ENCODE measurements around the gene SCO1. TPM values are rescaled to one million over a fixed set of nuclear protein-coding genes. Genes with fewer than 3 reads are reported as not detected.
"Not testable (repeated sequence)": the region's sequence is repeated elsewhere in the genome, so short reads cannot be mapped to it uniquely, and the experiment has no call there.

SCO1 gene
- total RNA-seq, 1 experiment from 2014 or later = 28.0 TPM

DNA sequence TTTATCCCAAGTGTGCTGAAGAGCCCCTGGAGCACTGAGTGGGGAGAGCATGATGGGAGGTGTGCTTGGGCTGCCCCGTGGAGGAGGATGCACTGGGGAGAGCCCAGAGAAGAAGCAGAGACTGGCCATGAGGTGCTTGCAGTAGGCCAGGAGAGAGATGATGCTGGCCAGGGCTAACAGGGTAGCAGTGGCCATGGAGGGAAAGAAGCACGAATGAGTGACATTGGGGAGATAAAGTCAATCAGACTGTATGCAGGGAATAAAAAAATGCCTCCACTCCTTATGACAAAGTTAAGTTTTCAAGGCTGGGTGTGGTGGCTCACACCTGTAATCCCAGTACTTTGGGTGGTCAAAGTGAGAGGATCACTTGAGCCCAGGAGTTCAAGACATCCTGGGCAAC, 37.9 kb upstream of the SCO1 start:
- CTCF ChIA-PET = interaction anchor here (0.5 kb wide), 1 partner anchor 83 kb away, joined by 5 read pairs; no protein-coding TSS in a partner anchor
- intact Hi-C loops (cut with micrococcal nuclease; ENCODE audit: unreplicated experiment) = no loop called here
- H3K9me3 ChIP-seq (ENCODE audit: control insufficient read depth, insufficient read depth, low read depth, low read length) = no peaks in the 10 kb centered on the region

DNA sequence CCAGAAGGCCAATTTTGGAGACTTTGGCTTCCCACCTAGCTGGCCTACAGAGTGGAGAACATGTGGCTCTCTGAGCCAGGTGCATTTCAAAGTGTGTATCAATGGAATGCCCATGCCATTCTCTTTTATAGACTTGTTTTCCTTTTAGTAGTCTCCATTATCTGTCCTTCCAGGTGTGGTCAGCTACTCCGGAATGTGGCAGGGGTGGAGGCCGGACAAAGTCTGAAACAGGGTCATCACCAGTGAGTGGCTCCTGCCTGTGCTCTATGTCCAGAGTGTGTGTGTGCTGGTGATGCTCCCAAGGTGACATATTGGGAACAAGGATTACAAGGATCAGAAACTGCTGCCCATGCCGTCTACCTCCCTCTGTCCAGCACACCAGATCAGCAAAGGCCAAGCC, 36.3 kb upstream of the SCO1 start:
- H3K27ac ChIP-seq (ENCODE audit: low read length) = no peak overlapping the region
- no peak overlapping the region for H3K4me3 ChIP-seq (ENCODE audit: low read depth in 2 of 2, low read length in 2 of 2)
- TF ChIP-seq POLR2AphosphoS5 (IDR thresholded peaks at IDR 0.05; ENCODE audit: low read depth, low read length) (no peak), TCF7L2 (IDR thresholded peaks at IDR 0.05; ENCODE audit: low read depth, low read length) (no peak), SIN3A (IDR thresholded peaks at IDR 0.05; ENCODE audit: borderline replicate concordance, insufficient read depth, low read depth, low read length) (no peak)
- TF ChIP-seq, protein P1, sequence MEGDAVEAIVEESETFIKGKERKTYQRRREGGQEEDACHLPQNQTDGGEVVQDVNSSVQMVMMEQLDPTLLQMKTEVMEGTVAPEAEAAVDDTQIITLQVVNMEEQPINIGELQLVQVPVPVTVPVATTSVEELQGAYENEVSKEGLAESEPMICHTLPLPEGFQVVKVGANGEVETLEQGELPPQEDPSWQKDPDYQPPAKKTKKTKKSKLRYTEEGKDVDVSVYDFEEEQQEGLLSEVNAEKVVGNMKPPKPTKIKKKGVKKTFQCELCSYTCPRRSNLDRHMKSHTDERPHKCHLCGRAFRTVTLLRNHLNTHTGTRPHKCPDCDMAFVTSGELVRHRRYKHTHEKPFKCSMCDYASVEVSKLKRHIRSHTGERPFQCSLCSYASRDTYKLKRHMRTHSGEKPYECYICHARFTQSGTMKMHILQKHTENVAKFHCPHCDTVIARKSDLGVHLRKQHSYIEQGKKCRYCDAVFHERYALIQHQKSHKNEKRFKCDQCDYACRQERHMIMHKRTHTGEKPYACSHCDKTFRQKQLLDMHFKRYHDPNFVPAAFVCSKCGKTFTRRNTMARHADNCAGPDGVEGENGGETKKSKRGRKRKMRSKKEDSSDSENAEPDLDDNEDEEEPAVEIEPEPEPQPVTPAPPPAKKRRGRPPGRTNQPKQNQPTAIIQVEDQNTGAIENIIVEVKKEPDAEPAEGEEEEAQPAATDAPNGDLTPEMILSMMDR (IDR thresholded peaks at IDR 0.05) = no peak
- TF ChIP-seq, protein P2, sequence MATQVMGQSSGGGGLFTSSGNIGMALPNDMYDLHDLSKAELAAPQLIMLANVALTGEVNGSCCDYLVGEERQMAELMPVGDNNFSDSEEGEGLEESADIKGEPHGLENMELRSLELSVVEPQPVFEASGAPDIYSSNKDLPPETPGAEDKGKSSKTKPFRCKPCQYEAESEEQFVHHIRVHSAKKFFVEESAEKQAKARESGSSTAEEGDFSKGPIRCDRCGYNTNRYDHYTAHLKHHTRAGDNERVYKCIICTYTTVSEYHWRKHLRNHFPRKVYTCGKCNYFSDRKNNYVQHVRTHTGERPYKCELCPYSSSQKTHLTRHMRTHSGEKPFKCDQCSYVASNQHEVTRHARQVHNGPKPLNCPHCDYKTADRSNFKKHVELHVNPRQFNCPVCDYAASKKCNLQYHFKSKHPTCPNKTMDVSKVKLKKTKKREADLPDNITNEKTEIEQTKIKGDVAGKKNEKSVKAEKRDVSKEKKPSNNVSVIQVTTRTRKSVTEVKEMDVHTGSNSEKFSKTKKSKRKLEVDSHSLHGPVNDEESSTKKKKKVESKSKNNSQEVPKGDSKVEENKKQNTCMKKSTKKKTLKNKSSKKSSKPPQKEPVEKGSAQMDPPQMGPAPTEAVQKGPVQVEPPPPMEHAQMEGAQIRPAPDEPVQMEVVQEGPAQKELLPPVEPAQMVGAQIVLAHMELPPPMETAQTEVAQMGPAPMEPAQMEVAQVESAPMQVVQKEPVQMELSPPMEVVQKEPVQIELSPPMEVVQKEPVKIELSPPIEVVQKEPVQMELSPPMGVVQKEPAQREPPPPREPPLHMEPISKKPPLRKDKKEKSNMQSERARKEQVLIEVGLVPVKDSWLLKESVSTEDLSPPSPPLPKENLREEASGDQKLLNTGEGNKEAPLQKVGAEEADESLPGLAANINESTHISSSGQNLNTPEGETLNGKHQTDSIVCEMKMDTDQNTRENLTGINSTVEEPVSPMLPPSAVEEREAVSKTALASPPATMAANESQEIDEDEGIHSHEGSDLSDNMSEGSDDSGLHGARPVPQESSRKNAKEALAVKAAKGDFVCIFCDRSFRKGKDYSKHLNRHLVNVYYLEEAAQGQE (IDR thresholded peaks at IDR 0.05; ENCODE audit: insufficient read depth in 1 of 2, low read depth in 2 of 2, low read length in 1 of 2) = no peak
- H3K4me1 ChIP-seq (ENCODE audit: control insufficient read depth, insufficient read depth, low read length) = peaks cover 3% of the 10 kb centered on the region; the same call in 1 of the 2 replicates
- DNase-seq (ENCODE audit: low read depth, low spot score) (no peak), ATAC-seq (no peak)
- POLR2A ChIA-PET = no interaction called here
- in situ Hi-C loops (cut with HindIII; ENCODE audit: low pct_unique_long_range_greater_than_20kb, low sequenced_read_pairs) = no loop called here
- no peaks in the 10 kb centered on the region for H3K27me3 ChIP-seq (ENCODE audit: control insufficient read depth, insufficient read depth, low read length)
- CTCF ChIA-PET = no interaction called here
- intact Hi-C loops (cut with micrococcal nuclease; ENCODE audit: unreplicated experiment) = no loop called here
- no peaks in the 10 kb centered on the region for H3K36me3 ChIP-seq (ENCODE audit: control insufficient read depth, insufficient read depth, low read length)
- no peaks in the 10 kb centered on the region for H3K9me3 ChIP-seq (ENCODE audit: control insufficient read depth, insufficient read depth, low read depth, low read length)
- no TSS peak for BruUV-seq (replicated peaks)

More for the DNA sequence above, 37.9 kb upstream of the SCO1 start:
- in situ Hi-C loops (cut with HindIII; ENCODE audit: low pct_unique_long_range_greater_than_20kb, low sequenced_read_pairs) = no loop called here
- Histone ChIP-seq H3K4me3 (ENCODE audit: low read depth in 2 of 2, low read length in 2 of 2) (no peak overlapping the region), H3K36me3 (ENCODE audit: control insufficient read depth, insufficient read depth, low read length) (no peaks in the 10 kb centered on the region), H3K4me1 (ENCODE audit: control insufficient read depth, insufficient read depth, low read length) (peaks cover 3% of the 10 kb centered on the region; the same call in 1 of the 2 replicates), H3K27ac (ENCODE audit: low read length) (no peak overlapping the region), H3K27me3 (ENCODE audit: control insufficient read depth, insufficient read depth, low read length) (no peaks in the 10 kb centered on the region)
- DNase-seq (ENCODE audit: low read depth, low spot score) (no peak), ATAC-seq (no peak)
- no TSS peak for BruUV-seq (replicated peaks)
- POLR2A ChIA-PET = no interaction called here
- TF ChIP-seq SIN3A (IDR thresholded peaks at IDR 0.05; ENCODE audit: borderline replicate concordance, insufficient read depth, low read depth, low read length) = no peak
- no peak for TF ChIP-seq POLR2AphosphoS5 (IDR thresholded peaks at IDR 0.05; ENCODE audit: low read depth, low read length)
- TF ChIP-seq TCF7L2 (IDR thresholded peaks at IDR 0.05; ENCODE audit: low read depth, low read length) = no peak
- TF ChIP-seq, protein P2 (IDR thresholded peaks at IDR 0.05; ENCODE audit: insufficient read depth in 1 of 2, low read depth in 2 of 2, low read length in 1 of 2) = no peak
- TF ChIP-seq, protein P1 (IDR thresholded peaks at IDR 0.05) = no peak

DNA sequence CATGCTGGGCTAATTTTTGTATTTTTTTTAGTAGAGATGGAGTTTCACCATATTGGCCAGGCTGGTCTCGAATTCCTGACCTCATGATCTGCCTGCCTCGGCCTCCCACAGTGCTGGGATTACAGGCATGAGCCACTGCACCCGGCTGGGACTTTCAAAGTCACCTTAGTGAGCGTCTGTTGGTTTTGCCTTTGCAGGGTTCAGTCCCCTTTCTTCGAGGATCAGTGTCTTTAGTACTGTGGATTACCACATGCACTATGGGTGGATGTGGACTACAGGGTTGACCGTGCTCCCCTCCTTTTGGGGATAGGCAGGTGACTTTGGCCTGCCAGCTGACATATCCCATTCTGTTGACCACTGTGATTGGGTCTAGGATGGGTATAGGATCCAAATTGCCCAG, 34.8 kb upstream of the SCO1 start:
- DNase-seq (ENCODE audit: low read depth, low spot score); H3K4me3 ChIP-seq (ENCODE audit: low read depth in 2 of 2, low read length in 2 of 2); H3K9me3 ChIP-seq (ENCODE audit: control insufficient read depth, insufficient read depth, low read depth, low read length); H3K4me1 ChIP-seq (ENCODE audit: control insufficient read depth, insufficient read depth, low read length); CTCF ChIA-PET; POLR2A ChIA-PET; intact Hi-C loops (cut with micrococcal nuclease; ENCODE audit: unreplicated experiment); H3K36me3 ChIP-seq (ENCODE audit: control insufficient read depth, insufficient read depth, low read length); ATAC-seq; H3K27ac ChIP-seq (ENCODE audit: low read length); BruUV-seq (replicated peaks); H3K27me3 ChIP-seq (ENCODE audit: control insufficient read depth, insufficient read depth, low read length); in situ Hi-C loops (cut with HindIII; ENCODE audit: low pct_unique_long_range_greater_than_20kb, low sequenced_read_pairs): not testable (repeated sequence)

Measured in Panc1 (cell line).